SK-N-MC (cell line): ENCODE measurements around the gene GMFB.

Experiments
- EZH2 ChIP-seq: fragments of 200-600 bp; sonication (generic); IDR thresholded peaks from one replicate; pipeline ENCODE4 v1.6.1; 2017; ENCODE audit warnings: antibody characterized with exemption
- POLR2AphosphoS5 ChIP-seq: IDR thresholded peaks from 2 replicates; pipeline ENCODE4 v1.6.1; 2012; ENCODE audit warnings: mild to moderate bottlenecking, low read depth, low read length, borderline replicate concordance

DNA sequence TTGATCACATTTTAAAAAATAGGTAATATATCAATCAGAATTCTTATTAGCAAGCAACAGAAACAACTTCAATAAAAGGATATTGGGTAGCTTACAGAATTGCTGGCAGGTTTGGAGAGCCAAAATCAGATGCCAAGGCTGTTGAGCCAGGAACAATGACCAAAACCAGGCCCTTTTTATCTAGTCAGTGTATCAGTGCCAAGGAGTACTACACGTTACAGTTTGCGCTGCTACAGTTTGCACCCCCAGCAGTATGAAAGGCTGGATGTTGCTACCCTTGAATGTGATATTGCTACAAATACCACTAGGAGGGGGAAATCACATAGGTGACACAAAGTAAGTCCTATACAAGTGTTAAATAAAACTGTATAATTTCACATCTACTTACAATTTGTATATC is 40.2 kb upstream of the GMFB start:
- no peak for TF ChIP-seq POLR2AphosphoS5
- TF ChIP-seq EZH2, result no peak
